ENCODE results near the gene B4GALNT1. TPM values are rescaled to one million over a fixed set of nuclear protein-coding genes. Genes with fewer than 3 reads are reported as not detected.
A peak's percentile ranks its signal among the peaks of the same experiment; 100 is the strongest.
"Not testable (repeated sequence)": the region's sequence is repeated elsewhere in the genome, so short reads cannot be mapped to it uniquely, and the experiment has no call there.

Gene B4GALNT1
- total RNA-seq, result 5.6 and 6.9 TPM in 2 replicates
- long read RNA-seq, partial matches to known transcripts, result 0 of 2 reads
- long read RNA-seq, other reads (novel, unspliced or antisense), result 2 of 2 reads

DNA sequence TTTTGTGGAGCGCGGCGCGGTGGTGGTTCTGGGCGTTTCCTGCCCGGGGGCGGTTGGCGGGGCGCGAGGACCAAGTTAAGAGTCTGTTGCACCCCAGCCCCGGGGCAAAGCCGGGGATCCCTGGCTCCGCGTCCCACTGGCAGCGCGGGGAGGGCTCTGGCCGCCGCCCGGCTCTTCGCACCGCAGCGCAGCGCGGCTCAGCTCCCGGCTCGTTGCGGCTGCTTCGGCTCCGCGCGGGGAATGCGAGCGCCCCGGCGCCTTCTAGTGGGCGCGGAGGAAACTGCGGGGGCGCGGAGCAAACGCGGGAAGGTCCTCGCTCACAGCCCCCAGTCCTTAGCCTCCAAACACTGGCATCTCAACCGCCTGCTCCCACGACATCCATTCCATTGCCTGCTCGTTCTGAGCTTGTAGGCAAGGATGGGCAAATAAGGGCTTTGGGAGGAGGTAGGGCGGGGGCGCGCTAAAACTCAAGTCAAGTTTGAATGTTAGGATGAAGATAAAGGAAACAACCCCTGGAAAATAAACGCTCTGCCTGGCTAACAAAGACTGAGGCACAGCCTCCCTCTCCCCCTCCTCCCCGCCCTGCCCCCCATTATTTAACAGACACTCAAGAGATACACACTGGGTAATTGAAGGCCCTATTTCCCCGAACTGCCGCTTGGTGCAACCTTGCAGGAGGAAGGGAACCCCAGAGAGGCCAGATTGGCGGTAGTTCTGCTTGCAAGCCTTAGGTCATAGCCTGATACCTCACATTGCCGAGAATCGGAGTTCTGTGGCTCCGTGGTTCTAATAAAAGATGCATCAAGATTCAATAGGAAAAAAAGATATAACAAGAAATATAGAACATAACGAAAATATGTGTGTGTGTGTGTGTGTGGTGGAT is at the start of gene B4GALNT1:
Gene B4GALNT1 (minus strand): TSS at position 244 of the 883 bp plus-strand sequence. CDS start 1,069 bp downstream, outside the sequence.
- Mint-ChIP-seq H3K9me3 (ENCODE audit: unreplicated experiment) (no peaks in the 10 kb centered on the region), H3K36me3 (ENCODE audit: unreplicated experiment) (no peaks in the 10 kb centered on the region), H3K4me3 (ENCODE audit: unreplicated experiment) (peak within 1 kb of the TSS; percentile 72), H3K4me1 (ENCODE audit: unreplicated experiment) (peaks cover 8% of the 10 kb centered on the region), H3K27me3 (ENCODE audit: unreplicated experiment) (peaks cover 13% of the 10 kb centered on the region), H3K27ac (ENCODE audit: unreplicated experiment) (no peak within 1 kb of the TSS)
- no peak for DNase-seq (ENCODE audit: extremely low spot score, unreplicated experiment)
- TF ChIP-seq, protein P1, sequence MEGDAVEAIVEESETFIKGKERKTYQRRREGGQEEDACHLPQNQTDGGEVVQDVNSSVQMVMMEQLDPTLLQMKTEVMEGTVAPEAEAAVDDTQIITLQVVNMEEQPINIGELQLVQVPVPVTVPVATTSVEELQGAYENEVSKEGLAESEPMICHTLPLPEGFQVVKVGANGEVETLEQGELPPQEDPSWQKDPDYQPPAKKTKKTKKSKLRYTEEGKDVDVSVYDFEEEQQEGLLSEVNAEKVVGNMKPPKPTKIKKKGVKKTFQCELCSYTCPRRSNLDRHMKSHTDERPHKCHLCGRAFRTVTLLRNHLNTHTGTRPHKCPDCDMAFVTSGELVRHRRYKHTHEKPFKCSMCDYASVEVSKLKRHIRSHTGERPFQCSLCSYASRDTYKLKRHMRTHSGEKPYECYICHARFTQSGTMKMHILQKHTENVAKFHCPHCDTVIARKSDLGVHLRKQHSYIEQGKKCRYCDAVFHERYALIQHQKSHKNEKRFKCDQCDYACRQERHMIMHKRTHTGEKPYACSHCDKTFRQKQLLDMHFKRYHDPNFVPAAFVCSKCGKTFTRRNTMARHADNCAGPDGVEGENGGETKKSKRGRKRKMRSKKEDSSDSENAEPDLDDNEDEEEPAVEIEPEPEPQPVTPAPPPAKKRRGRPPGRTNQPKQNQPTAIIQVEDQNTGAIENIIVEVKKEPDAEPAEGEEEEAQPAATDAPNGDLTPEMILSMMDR (IDR thresholded peaks at IDR 0.05), result peak; percentile 92

DNA sequence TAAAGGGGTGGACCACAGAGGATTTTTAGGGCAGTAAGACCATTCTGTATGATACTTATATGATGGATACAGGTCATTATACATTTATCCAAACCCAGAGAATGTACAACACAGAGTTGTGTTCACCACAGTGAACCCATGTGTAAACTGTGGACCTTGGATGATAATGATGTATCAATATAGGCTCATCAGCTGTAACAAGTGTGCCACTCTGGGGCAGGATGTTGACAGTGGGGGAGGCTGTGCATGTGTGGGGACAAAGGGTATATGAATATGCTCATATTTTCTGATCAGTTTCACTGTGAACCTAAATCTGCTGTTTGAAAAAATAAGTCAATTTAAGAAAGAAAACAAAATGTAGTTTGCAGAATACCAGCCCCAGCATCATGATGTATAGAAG is 46.7 kb upstream of the B4GALNT1 start:
- H3K4me3 Mint-ChIP-seq (ENCODE audit: unreplicated experiment), result no peak overlapping the region

DNA sequence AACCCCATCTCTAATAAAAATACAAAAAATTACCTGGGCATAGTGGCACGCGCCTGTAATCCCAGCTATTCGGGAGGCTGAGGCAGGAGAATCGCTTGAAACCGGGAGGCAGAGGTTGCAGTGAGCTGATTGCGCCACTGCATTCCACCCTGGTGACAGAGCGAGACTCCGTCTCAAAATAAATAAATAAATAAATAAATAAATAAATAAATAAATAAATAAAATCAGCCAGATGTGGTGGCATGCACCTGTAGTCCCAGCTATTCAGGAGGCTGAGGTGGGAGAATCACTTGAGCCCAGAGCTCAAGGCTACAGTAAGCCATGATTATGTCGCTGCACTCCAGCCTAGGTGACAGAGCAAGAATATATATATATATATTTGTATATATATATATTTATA is 44.9 kb upstream of the B4GALNT1 start:
- DNase-seq (ENCODE audit: extremely low spot score, unreplicated experiment); H3K27ac Mint-ChIP-seq (ENCODE audit: unreplicated experiment); H3K36me3 Mint-ChIP-seq (ENCODE audit: unreplicated experiment); H3K4me3 Mint-ChIP-seq (ENCODE audit: unreplicated experiment); H3K4me1 Mint-ChIP-seq (ENCODE audit: unreplicated experiment); H3K9me3 Mint-ChIP-seq (ENCODE audit: unreplicated experiment): not testable (repeated sequence)
- H3K27me3 Mint-ChIP-seq (ENCODE audit: unreplicated experiment), result peaks cover 29% of the 10 kb centered on the region

More for the DNA sequence above, 46.7 kb upstream of the B4GALNT1 start:
- TF ChIP-seq, protein P1 (IDR thresholded peaks at IDR 0.05), result no peak
- peaks cover 37% of the 10 kb centered on the region for H3K27me3 Mint-ChIP-seq (ENCODE audit: unreplicated experiment)
- no peaks in the 10 kb centered on the region for H3K36me3 Mint-ChIP-seq (ENCODE audit: unreplicated experiment)
- DNase-seq (ENCODE audit: extremely low spot score, unreplicated experiment), result no peak
- H3K4me1 Mint-ChIP-seq (ENCODE audit: unreplicated experiment), result no peaks in the 10 kb centered on the region
- H3K9me3 Mint-ChIP-seq (ENCODE audit: unreplicated experiment), result peaks cover 4% of the 10 kb centered on the region
- no peak overlapping the region for H3K27ac Mint-ChIP-seq (ENCODE audit: unreplicated experiment)

DNA sequence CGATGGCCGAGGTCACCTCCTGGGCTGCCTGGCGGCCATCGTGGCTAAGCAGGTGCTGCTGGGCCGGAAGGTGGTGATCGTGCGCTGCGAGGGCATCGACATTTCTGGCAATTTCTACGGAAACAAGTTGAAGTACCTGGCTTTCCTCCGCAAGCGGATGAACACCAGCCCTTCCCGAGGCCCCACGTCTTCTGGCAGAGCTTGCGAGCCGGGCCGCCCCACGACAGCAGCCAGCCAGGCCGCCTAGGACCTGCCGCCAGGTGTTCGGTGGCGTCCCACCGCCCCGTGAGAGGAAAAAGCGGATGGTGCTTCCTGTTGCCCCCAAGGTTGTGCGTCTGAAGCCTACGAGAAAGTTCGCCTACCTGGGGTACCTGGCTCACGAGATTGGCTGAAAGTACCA is 41.7 kb upstream of the B4GALNT1 start:
- H3K4me3 Mint-ChIP-seq (ENCODE audit: unreplicated experiment), result no peak overlapping the region
- no peak overlapping the region for H3K27ac Mint-ChIP-seq (ENCODE audit: unreplicated experiment)
- H3K27me3 Mint-ChIP-seq (ENCODE audit: unreplicated experiment), result peaks cover 31% of the 10 kb centered on the region
- no peak for DNase-seq (ENCODE audit: extremely low spot score, unreplicated experiment)
- H3K4me1 Mint-ChIP-seq (ENCODE audit: unreplicated experiment), result no peaks in the 10 kb centered on the region
- TF ChIP-seq, protein P1 (IDR thresholded peaks at IDR 0.05), result no peak
- no peaks in the 10 kb centered on the region for H3K9me3 Mint-ChIP-seq (ENCODE audit: unreplicated experiment)
- H3K36me3 Mint-ChIP-seq (ENCODE audit: unreplicated experiment), result no peaks in the 10 kb centered on the region

DNA sequence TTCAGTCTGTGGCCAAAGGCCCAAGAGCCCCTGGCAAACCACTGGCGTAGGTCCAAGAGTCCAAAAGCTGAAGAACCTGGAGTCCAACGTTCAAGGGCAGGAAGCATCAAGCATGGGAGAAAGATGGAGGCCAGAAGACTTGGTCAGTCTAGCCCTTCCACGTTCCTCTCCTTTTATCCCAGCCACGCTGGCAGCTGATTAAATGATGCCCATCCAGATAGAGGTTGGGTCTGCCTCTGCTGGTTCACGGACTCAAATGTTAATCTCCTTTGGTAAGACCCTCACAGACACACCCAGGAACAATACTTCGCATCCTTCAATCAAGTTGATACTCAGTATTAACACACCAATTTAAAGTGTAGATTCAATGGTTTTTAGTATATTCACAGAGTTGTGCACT is 39.8 kb upstream of the B4GALNT1 start:
- no peaks in the 10 kb centered on the region for H3K9me3 Mint-ChIP-seq (ENCODE audit: unreplicated experiment)
- no peak overlapping the region for H3K27ac Mint-ChIP-seq (ENCODE audit: unreplicated experiment)
- no peaks in the 10 kb centered on the region for H3K36me3 Mint-ChIP-seq (ENCODE audit: unreplicated experiment)
- no peak for DNase-seq (ENCODE audit: extremely low spot score, unreplicated experiment)
- TF ChIP-seq, protein P1 (IDR thresholded peaks at IDR 0.05), result no peak
- peaks cover 22% of the 10 kb centered on the region for H3K27me3 Mint-ChIP-seq (ENCODE audit: unreplicated experiment)
- no peaks in the 10 kb centered on the region for H3K4me1 Mint-ChIP-seq (ENCODE audit: unreplicated experiment)
- H3K4me3 Mint-ChIP-seq (ENCODE audit: unreplicated experiment), result no peak overlapping the region

DNA sequence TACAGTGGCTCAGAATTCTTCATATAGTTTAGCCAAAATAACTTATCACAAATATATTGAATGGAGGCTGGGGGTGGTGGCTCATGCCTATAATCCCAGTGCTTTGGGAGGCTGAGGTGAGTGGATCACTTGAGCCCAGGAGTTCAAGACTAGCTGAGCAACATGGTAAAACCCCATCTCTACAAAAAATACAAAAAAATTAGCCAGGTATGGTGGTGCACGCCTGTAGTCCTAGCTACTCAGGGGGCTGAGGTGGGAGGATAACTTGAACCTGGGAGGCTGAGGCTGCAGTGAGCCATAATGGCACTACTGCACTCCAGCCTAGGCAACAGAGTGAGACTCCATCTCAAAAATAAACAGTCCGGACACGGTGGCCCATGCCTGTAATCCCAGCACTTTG is 38.8 kb upstream of the B4GALNT1 start:
- not testable (repeated sequence) for H3K4me3 Mint-ChIP-seq (ENCODE audit: unreplicated experiment); DNase-seq (ENCODE audit: extremely low spot score, unreplicated experiment); H3K27ac Mint-ChIP-seq (ENCODE audit: unreplicated experiment); H3K36me3 Mint-ChIP-seq (ENCODE audit: unreplicated experiment); H3K9me3 Mint-ChIP-seq (ENCODE audit: unreplicated experiment); H3K4me1 Mint-ChIP-seq (ENCODE audit: unreplicated experiment)
- peaks cover 20% of the 10 kb centered on the region for H3K27me3 Mint-ChIP-seq (ENCODE audit: unreplicated experiment)

DNA sequence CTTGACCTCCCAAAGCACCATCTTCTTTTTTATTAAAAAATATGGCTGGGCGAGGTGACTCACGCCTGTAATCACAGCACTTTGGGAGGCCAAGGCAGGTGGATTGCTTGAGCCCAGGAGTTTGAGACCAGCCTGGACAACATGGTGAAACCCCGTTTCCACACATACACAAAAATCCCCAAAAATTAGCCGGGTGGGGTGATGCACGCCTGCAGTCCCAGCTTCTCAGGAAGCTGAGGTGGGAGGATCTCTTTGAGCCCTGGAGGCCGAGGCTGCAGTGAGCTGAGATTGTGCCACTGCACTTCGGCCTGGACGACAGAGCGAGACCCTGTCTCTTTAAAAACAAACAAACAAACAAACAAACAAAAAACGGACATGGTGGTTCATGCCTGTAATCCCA is 36.7 kb upstream of the B4GALNT1 start:
- H3K27ac Mint-ChIP-seq (ENCODE audit: unreplicated experiment); H3K9me3 Mint-ChIP-seq (ENCODE audit: unreplicated experiment); H3K4me1 Mint-ChIP-seq (ENCODE audit: unreplicated experiment); H3K36me3 Mint-ChIP-seq (ENCODE audit: unreplicated experiment); H3K4me3 Mint-ChIP-seq (ENCODE audit: unreplicated experiment); DNase-seq (ENCODE audit: extremely low spot score, unreplicated experiment): not testable (repeated sequence)
- peaks cover 20% of the 10 kb centered on the region for H3K27me3 Mint-ChIP-seq (ENCODE audit: unreplicated experiment)
